Fibroblast of lung (primary cell): ENCODE measurements around the gene TBL1XR1. TPM values are rescaled to one million over a fixed set of nuclear protein-coding genes. Genes with fewer than 3 reads are reported as not detected.

Experiments used
- DNase-seq, 2 donors: peaks; one replicate each; pipeline versions ENCODE4 v3.0.0 to v3.0.0-alpha.2; 2010; ENCODE audit warnings: low read depth in 2 of 2
- H2AFZ ChIP-seq: 2 replicates; pipeline ENCODE4 v1.5.1; 2012; ENCODE audit warnings: low read length, control low read depth, inconsistent platforms
- H3K27ac ChIP-seq: 2 replicates; pipeline ENCODE4 v1.5.1; 2011; ENCODE audit warnings: low read length, control low read depth; ENCODE audit not compliant: insufficient read depth
- H3K27me3 ChIP-seq: 2 replicates; pipeline ENCODE4 v1.5.1; 2011; ENCODE audit warnings: mild to moderate bottlenecking, low read length; ENCODE audit not compliant: control insufficient read depth, insufficient read depth
- H3K36me3 ChIP-seq: 2 replicates; pipeline ENCODE4 v1.5.1; 2011; ENCODE audit warnings: low read length; ENCODE audit not compliant: control insufficient read depth, insufficient read depth
- H3K4me1 ChIP-seq: 2 replicates; pipeline ENCODE4 v1.5.1; 2011; ENCODE audit warnings: low read length; ENCODE audit not compliant: control insufficient read depth, insufficient read depth; ENCODE audit errors: extremely low read depth
- H3K4me2 ChIP-seq: 2 replicates; pipeline ENCODE4 v1.5.1; 2011; ENCODE audit warnings: low read length, control low read depth; ENCODE audit not compliant: insufficient read depth; ENCODE audit errors: extremely low read depth
- H3K4me3 ChIP-seq, 4 experiments: fragments of 200-600 bp in 1 of 4; sonication (generic) in 1 of 4; replicated peaks in 1 of 4; 2 replicates each; pipeline ENCODE4 v1.5.1; 2011 to 2016; ENCODE audit warnings: low read length in 4 of 4, low read depth in 3 of 4, mild to moderate bottlenecking in 3 of 4, control low read depth in 2 of 4, inconsistent platforms in 1 of 4, mixed read lengths in 1 of 4; ENCODE audit not compliant: insufficient read depth in 1 of 4; ENCODE audit errors: control extremely low read depth in 1 of 4
- H3K79me2 ChIP-seq: 2 replicates; pipeline ENCODE4 v1.5.1; 2012; ENCODE audit warnings: mild to moderate bottlenecking, low read length, inconsistent platforms; ENCODE audit not compliant: control insufficient read depth, insufficient read depth
- H3K9ac ChIP-seq: 2 replicates; pipeline ENCODE4 v1.5.1; 2011; ENCODE audit warnings: mild to moderate bottlenecking, low read length, control low read depth; ENCODE audit not compliant: insufficient read depth
- H3K9me3 ChIP-seq: 2 replicates; pipeline ENCODE4 v1.5.1; 2012; ENCODE audit warnings: low read depth, low read length; ENCODE audit not compliant: control insufficient read depth, insufficient read depth
- H4K20me1 ChIP-seq: 2 replicates; pipeline ENCODE4 v1.5.1; 2011; ENCODE audit warnings: low read length; ENCODE audit not compliant: control insufficient read depth, insufficient read depth; ENCODE audit errors: extremely low read depth
- CTCF ChIP-seq, 2 donors: IDR thresholded peaks in 1 of 2; conservative IDR thresholded peaks in 1 of 2; 1 replicate in 1 of 2; 2 replicates in 1 of 2; pipeline ENCODE4 v1.5.1; 2011 to 2012; ENCODE audit warnings: low read length in 2 of 2, control low read depth in 1 of 2, inconsistent platforms in 1 of 2, low read depth in 1 of 2, mild to moderate bottlenecking in 1 of 2
- EZH2 ChIP-seq: IDR thresholded peaks from 2 replicates; pipeline ENCODE4 v1.5.1; 2012; ENCODE audit warnings: low read length, control low read depth, mild to moderate bottlenecking; ENCODE audit errors: missing control alignments
- polyA plus RNA-seq, 2 donors: library from polyadenylated mRNA; depleted of rRNA in 1 of 2; stranded (reverse) in 1 of 2; unstranded in 1 of 2; fragments of >200 nt; gene quantifications; 2 replicates each; pipeline ENCODE4 v1.2.1, GENCODE V29; 2011 to 2012; ENCODE audit warnings: missing spikeins in 1 of 2
- total RNA-seq: library from RNA; depleted of rRNA; stranded (reverse); fragments of >200 nt; gene quantifications from 2 replicates; pipeline ENCODE4 v1.2.1, GENCODE V29; 2014

Gene TBL1XR1
- total and polyA plus RNA-seq, 2 donors (not counting 1 experiment from before 2014, with no cell fraction given) = 115 to 369 TPM

GRCh38 chr3:177221744-177222143 is 24.5 kb upstream of the TBL1XR1 start:
- no peaks in the 10 kb centered on the region for H3K9me3 ChIP-seq
- H3K4me1 ChIP-seq = no peaks in the 10 kb centered on the region
- no peak for TF ChIP-seq CTCF (conservative IDR thresholded peaks at IDR 0.05 in 1 of 2, IDR thresholded peaks at IDR 0.05 in 1 of 2; ENCODE audit: low read depth in 1 of 2, low read length in 2 of 2)
- TF ChIP-seq EZH2 = no peak
- no peak overlapping the region for H3K4me3 ChIP-seq
- no peaks in the 10 kb centered on the region for H4K20me1 ChIP-seq
- no peak overlapping the region for H3K9ac ChIP-seq
- H3K36me3 ChIP-seq = no peaks in the 10 kb centered on the region
- no peak overlapping the region for H2AFZ ChIP-seq
- H3K4me2 ChIP-seq = no peak overlapping the region
- H3K79me2 ChIP-seq = no peaks in the 10 kb centered on the region
- H3K27ac ChIP-seq = no peak overlapping the region
- no peak for DNase-seq
- no peaks in the 10 kb centered on the region for H3K27me3 ChIP-seq

- no peaks in the 10 kb centered on the region for H3K27me3 ChIP-seq
- no peaks in the 10 kb centered on the region for H3K79me2 ChIP-seq
- no peak overlapping the region for H3K27ac ChIP-seq
- H3K9ac ChIP-seq = no peak overlapping the region
- no peaks in the 10 kb centered on the region for H3K36me3 ChIP-seq
- H3K4me3 ChIP-seq = no peak overlapping the region
- H3K9me3 ChIP-seq = no peaks in the 10 kb centered on the region
- TF ChIP-seq EZH2 = no peak
- no peak for TF ChIP-seq CTCF (conservative IDR thresholded peaks at IDR 0.05 in 1 of 2, IDR thresholded peaks at IDR 0.05 in 1 of 2; ENCODE audit: low read depth in 1 of 2, low read length in 2 of 2)
- no peaks in the 10 kb centered on the region for H3K4me1 ChIP-seq
- no peaks in the 10 kb centered on the region for H4K20me1 ChIP-seq
- peak in 1 of 2 donors; percentile 59 for DNase-seq
- no peak overlapping the region for H2AFZ ChIP-seq
- H3K4me2 ChIP-seq = no peak overlapping the region
Measured at GRCh38 chr3:177220136-177220974, 23.1 kb upstream of the TBL1XR1 start.

- H3K79me2 ChIP-seq = no peaks in the 10 kb centered on the region
- no peaks in the 10 kb centered on the region for H3K9me3 ChIP-seq
- no peaks in the 10 kb centered on the region for H4K20me1 ChIP-seq
- no peaks in the 10 kb centered on the region for H3K36me3 ChIP-seq
- H2AFZ ChIP-seq = no peak overlapping the region
- no peak overlapping the region for H3K4me2 ChIP-seq
- no peak overlapping the region for H3K4me3 ChIP-seq
- no peaks in the 10 kb centered on the region for H3K4me1 ChIP-seq
- TF ChIP-seq EZH2 = no peak
- no peak for TF ChIP-seq CTCF (conservative IDR thresholded peaks at IDR 0.05 in 1 of 2, IDR thresholded peaks at IDR 0.05 in 1 of 2; ENCODE audit: low read depth in 1 of 2, low read length in 2 of 2)
- DNase-seq = peak in 1 of 2 donors; percentile 21
- no peaks in the 10 kb centered on the region for H3K27me3 ChIP-seq
- H3K27ac ChIP-seq = no peak overlapping the region
- H3K9ac ChIP-seq = no peak overlapping the region
Measured at GRCh38 chr3:177213801-177214535, 16.7 kb upstream of the TBL1XR1 start.
